Loucy (cell line): ENCODE measurements around the gene BCL2L2.
A peak's percentile ranks its signal among the peaks of the same experiment; 100 is the strongest.

Experiments
- H2AFZ ChIP-seq: fragments of 200-600 bp; sonication (generic); 2 replicates; pipeline ENCODE4 v1.6.0; 2016; ENCODE audit warnings: antibody characterized with exemption, mild to moderate bottlenecking, low read length, moderate library complexity
- H3F3A ChIP-seq: fragments of 200-600 bp; 2 replicates; pipeline ENCODE4 v1.6.0; 2016; ENCODE audit warnings: antibody characterized with exemption, low read depth, mild to moderate bottlenecking
- H3K27me3 ChIP-seq: fragments of 200-600 bp; sonication (generic); 2 replicates; pipeline ENCODE4 v1.6.1; 2014; ENCODE audit warnings: low read length, mild to moderate bottlenecking; ENCODE audit not compliant: insufficient read depth, poor library complexity, severe bottlenecking
- H3K36me3 ChIP-seq: fragments of 200-600 bp; sonication (generic); 2 replicates; pipeline ENCODE4 v1.6.1; 2016; ENCODE audit warnings: low read length; ENCODE audit not compliant: insufficient read depth
- H3K4me1 ChIP-seq: fragments of 200-600 bp; sonication (generic); 2 replicates; pipeline ENCODE4 v1.5.1; 2014; ENCODE audit warnings: low read length, mild to moderate bottlenecking; ENCODE audit not compliant: insufficient read depth, poor library complexity, severe bottlenecking
- H3K4me2 ChIP-seq: fragments of 200-600 bp; sonication (generic); 2 replicates; pipeline ENCODE4 v1.6.0; 2014; ENCODE audit warnings: antibody characterized with exemption, low read length, low read depth, mild to moderate bottlenecking; ENCODE audit not compliant: poor library complexity, severe bottlenecking
- H3K4me3 ChIP-seq: fragments of 200-600 bp; sonication (generic); 2 replicates; pipeline ENCODE4 v1.5.1; 2014; ENCODE audit warnings: low read length, mild to moderate bottlenecking, mixed read lengths; ENCODE audit not compliant: poor library complexity, severe bottlenecking
- H3K79me2 ChIP-seq: fragments of 200-600 bp; sonication (generic); 2 replicates; pipeline ENCODE4 v1.6.1; 2014; ENCODE audit warnings: low read length; ENCODE audit not compliant: insufficient read depth
- H3K9ac ChIP-seq: fragments of 200-600 bp; sonication (generic); 2 replicates; pipeline ENCODE4 v1.6.0; 2014; ENCODE audit warnings: mild to moderate bottlenecking, low read depth, low read length, moderate library complexity; ENCODE audit not compliant: poor library complexity, severe bottlenecking
- H3K9me2 ChIP-seq: fragments of 200-600 bp; sonication (generic); replicated peaks from 2 replicates; pipeline ENCODE4 v1.6.1; 2016; ENCODE audit warnings: low read depth, low read length, mixed read lengths
- H3K9me3 ChIP-seq: fragments of 200-600 bp; sonication (generic); 2 replicates; pipeline ENCODE4 v1.6.1; 2014; ENCODE audit warnings: mild to moderate bottlenecking, antibody characterized with exemption, low read length, low read depth; ENCODE audit not compliant: insufficient read depth
- H4K20me1 ChIP-seq: fragments of 200-600 bp; sonication (generic); 2 replicates; pipeline ENCODE4 v1.6.0; 2014; ENCODE audit warnings: antibody characterized with exemption, low read length, mild to moderate bottlenecking; ENCODE audit not compliant: insufficient read depth, poor library complexity, severe bottlenecking
- EZH2phosphoT487 ChIP-seq: fragments of 200-600 bp; IDR thresholded peaks from 2 replicates; pipeline ENCODE4 v1.6.1; 2018; ENCODE audit warnings: antibody characterized with exemption, mild to moderate bottlenecking, moderate library complexity, borderline replicate concordance
- TF ChIP-seq, protein P1 (sequence below): fragments of 200-600 bp; sonication (generic); conservative IDR thresholded peaks from 2 replicates; pipeline ENCODE4 v1.5.1; 2014; ENCODE audit warnings: mild to moderate bottlenecking, antibody characterized with exemption, low read length

BCL2L2 gene

DNA sequence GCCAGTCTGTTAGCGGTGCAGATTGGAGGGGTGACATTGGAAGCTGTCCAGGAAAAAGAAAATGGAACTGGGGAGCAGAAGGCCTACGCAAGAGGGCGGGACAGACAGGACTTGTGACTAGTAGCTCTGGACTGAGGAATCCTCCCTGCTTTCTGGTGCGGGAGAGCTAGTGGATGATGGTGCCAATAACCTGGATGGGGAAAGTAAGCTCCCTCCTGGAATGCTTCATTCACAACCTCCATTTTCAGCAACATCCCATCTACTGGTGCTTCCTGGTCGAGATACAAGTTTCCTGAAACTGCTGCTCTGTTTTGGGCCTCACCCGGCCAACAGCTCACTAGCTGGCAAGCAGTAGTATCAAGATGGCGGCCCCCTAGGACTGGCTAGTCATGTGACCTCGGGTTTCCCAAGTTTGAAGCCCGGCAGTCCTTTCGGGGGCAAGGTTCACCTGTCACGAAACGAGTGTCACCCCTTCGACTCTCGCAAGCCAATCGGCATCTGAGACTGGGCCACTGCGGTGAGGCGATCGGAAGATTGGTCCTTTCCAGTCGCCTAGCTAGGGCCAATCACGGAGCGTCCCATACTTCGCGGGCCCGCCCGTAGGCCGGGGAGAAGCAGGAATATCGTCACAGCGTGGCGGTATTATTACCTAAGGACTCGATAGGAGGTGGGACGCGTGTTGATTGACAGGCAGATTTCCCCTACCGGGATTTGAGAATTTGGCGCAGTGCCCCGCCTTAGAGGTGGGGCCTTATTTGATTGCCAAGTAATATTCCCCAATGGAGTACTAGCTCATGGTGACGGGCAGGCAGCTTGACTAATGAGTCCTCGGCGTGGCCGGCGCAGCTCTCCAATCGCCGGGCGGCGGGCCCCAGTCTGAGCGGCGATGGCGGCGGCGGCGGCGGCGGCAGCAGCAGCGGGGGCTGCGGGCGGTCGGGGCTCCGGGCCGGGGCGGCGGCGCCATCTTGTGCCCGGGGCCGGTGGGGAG, 14.2 kb downstream of the BCL2L2 start, which contains the start of gene PABPN1:
Gene PABPN1 (plus strand): TSS at position 874 of the 988 bp plus-strand sequence. CDS start 13 bp downstream, at position 887.
- H3F3A ChIP-seq, result no peaks in the 10 kb centered on the region
- H3K4me2 ChIP-seq, result peak within 1 kb of the TSS; percentile 99
- peak within 1 kb of the TSS; percentile 58 for H2AFZ ChIP-seq
- H3K27me3 ChIP-seq, result no peaks in the 10 kb centered on the region
- H3K9me3 ChIP-seq, result no peaks in the 10 kb centered on the region
- H4K20me1 ChIP-seq, result peaks cover 34% of the 10 kb centered on the region
- TF ChIP-seq, protein P1, sequence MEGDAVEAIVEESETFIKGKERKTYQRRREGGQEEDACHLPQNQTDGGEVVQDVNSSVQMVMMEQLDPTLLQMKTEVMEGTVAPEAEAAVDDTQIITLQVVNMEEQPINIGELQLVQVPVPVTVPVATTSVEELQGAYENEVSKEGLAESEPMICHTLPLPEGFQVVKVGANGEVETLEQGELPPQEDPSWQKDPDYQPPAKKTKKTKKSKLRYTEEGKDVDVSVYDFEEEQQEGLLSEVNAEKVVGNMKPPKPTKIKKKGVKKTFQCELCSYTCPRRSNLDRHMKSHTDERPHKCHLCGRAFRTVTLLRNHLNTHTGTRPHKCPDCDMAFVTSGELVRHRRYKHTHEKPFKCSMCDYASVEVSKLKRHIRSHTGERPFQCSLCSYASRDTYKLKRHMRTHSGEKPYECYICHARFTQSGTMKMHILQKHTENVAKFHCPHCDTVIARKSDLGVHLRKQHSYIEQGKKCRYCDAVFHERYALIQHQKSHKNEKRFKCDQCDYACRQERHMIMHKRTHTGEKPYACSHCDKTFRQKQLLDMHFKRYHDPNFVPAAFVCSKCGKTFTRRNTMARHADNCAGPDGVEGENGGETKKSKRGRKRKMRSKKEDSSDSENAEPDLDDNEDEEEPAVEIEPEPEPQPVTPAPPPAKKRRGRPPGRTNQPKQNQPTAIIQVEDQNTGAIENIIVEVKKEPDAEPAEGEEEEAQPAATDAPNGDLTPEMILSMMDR, result no peak
- peaks cover 20% of the 10 kb centered on the region; the same call in 1 of the 2 replicates for H3K36me3 ChIP-seq
- H3K4me3 ChIP-seq, result peak within 1 kb of the TSS; percentile 94
- peaks cover 36% of the 10 kb centered on the region for H3K79me2 ChIP-seq
- peak within 1 kb of the TSS; percentile 92 for H3K9ac ChIP-seq
- no peaks in the 10 kb centered on the region for H3K9me2 ChIP-seq
- H3K4me1 ChIP-seq, result peaks cover 27% of the 10 kb centered on the region

DNA sequence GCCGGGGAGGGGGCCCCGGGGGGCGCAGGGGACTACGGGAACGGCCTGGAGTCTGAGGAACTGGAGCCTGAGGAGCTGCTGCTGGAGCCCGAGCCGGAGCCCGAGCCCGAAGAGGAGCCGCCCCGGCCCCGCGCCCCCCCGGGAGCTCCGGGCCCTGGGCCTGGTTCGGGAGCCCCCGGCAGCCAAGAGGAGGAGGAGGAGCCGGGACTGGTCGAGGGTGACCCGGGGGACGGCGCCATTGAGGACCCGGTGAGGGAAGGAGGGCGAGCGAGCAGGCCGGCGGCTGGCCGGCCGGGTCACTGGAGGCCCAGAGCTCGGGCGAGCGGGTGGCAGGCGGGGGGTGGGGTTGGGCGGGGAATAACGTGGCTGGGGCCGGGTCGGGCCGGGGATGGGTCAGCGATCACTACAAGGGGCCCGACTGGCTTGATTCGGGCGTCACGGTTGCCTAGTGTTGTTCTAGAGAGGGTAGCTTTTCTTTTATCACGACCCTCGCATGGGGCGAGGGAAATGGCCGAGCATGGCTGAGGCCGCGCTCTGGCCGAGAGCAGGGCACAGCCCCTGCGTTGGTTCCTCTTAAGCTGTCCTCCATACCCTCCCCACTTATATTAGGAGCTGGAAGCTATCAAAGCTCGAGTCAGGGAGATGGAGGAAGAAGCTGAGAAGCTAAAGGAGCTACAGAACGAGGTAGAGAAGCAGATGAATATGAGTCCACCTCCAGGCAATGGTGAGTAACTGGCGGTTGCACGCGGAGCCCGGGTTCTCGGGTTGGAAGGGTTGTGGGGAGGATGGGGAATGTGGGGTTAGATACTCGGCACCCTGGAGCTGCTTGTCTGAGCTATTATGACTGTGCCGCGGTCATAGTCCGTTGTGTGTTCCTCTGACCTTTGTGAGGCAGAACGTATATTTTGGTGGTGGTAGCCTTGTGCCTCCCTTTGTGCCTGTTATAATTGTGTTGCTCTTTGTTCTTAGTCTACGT, 15.2 kb downstream of the BCL2L2 start:
- peak overlapping the region; percentile 99 for H3K4me2 ChIP-seq
- H3K4me3 ChIP-seq, result peak overlapping the region; percentile 94
- peaks cover 36% of the 10 kb centered on the region for H3K79me2 ChIP-seq
- TF ChIP-seq EZH2phosphoT487, result no peak
- TF ChIP-seq, protein P1, result no peak
- H3K36me3 ChIP-seq, result peaks cover 25% of the 10 kb centered on the region; the same call in 1 of the 2 replicates
- H3K4me1 ChIP-seq, result peaks cover 27% of the 10 kb centered on the region
- peak overlapping the region; percentile 92 for H3K9ac ChIP-seq
- no peak overlapping the region for H2AFZ ChIP-seq
- H3K9me3 ChIP-seq, result no peaks in the 10 kb centered on the region
- peaks cover 4% of the 10 kb centered on the region; the same call in 1 of the 2 replicates for H3F3A ChIP-seq
- no peaks in the 10 kb centered on the region for H3K9me2 ChIP-seq
- peaks cover 34% of the 10 kb centered on the region for H4K20me1 ChIP-seq
- no peaks in the 10 kb centered on the region for H3K27me3 ChIP-seq
